OCI-LY1 (cell line): ENCODE data around the gene SNURF.

Source experiments
- CTCF ChIP-seq: fragments of 200-600 bp; sonication (generic), shearing (Covaris generic); IDR thresholded peaks from 2 replicates; pipeline ENCODE4 v1.5.1; 2017; ENCODE audit warnings: mild to moderate bottlenecking, antibody characterized with exemption, low read length, moderate library complexity, mixed read lengths
- EZH2 ChIP-seq: fragments of 200-600 bp; sonication (generic), shearing (Covaris generic); IDR thresholded peaks from 2 replicates; pipeline ENCODE4 v1.8.0; 2017; ENCODE audit warnings: borderline replicate concordance, mixed run types, mild to moderate bottlenecking, antibody characterized with exemption, low read length, moderate library complexity, mixed read lengths

DNA sequence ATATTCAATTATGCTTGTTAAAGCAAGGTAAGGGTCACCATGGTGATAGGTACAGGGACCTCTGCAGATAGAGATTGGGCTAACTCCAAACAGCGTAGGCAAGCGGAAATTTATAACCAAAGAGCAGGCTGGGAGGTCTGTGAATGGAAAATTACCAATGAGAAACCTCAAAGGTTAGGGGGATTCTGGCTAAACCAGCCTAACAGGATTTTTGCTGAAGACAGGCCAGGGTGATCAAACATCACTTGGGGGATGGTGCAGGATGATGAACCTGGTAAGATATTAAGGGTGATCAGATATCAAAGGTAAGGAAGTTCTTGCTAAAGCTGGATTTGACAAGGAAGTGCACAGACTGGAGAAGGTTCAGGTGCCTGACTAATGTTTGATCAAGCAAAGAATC is 35.3 kb upstream of the SNURF start:
- no peak for TF ChIP-seq CTCF
- TF ChIP-seq EZH2 = no peak
